Measurements from ENCODE around the gene NSMCE3. TPM values are rescaled to one million over a fixed set of nuclear protein-coding genes. Genes with fewer than 3 reads are reported as not detected.

NSMCE3 gene
- total RNA-seq, 1 donor from 2014 or later, result 10.4 TPM

DNA sequence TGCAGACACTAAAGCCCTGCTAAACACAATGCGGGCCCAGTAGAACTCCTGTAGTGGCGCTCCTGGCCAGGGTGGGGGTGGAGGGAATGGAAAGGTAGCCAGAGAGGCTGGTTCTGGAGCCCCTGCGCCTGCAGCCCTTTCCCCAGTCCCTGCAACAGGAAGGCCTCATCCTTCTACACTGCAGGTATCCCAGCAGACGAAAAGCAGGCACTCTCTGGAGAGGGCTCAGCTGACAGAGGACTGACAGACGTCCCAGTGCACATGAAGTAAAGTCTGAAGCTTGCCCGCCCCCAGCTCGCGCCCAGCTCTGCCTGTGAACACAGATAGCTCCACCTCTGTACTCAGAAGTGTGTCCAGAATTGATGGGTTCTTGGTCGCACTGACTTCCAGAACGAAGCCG, 46.0 kb downstream of the NSMCE3 start:
- intact Hi-C loops (cut with micrococcal nuclease), result no loop called here
- TF ChIP-seq, protein P1, sequence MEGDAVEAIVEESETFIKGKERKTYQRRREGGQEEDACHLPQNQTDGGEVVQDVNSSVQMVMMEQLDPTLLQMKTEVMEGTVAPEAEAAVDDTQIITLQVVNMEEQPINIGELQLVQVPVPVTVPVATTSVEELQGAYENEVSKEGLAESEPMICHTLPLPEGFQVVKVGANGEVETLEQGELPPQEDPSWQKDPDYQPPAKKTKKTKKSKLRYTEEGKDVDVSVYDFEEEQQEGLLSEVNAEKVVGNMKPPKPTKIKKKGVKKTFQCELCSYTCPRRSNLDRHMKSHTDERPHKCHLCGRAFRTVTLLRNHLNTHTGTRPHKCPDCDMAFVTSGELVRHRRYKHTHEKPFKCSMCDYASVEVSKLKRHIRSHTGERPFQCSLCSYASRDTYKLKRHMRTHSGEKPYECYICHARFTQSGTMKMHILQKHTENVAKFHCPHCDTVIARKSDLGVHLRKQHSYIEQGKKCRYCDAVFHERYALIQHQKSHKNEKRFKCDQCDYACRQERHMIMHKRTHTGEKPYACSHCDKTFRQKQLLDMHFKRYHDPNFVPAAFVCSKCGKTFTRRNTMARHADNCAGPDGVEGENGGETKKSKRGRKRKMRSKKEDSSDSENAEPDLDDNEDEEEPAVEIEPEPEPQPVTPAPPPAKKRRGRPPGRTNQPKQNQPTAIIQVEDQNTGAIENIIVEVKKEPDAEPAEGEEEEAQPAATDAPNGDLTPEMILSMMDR (IDR thresholded peaks at IDR 0.05), result no peak
- ChIA-PET POLR2A (no interaction called here), CTCF (no interaction called here)
- Mint-ChIP-seq H3K27me3 (peaks cover 20% of the 10 kb centered on the region), H3K27ac (no peak overlapping the region), H3K4me3 (no peak overlapping the region), H3K36me3 (ENCODE audit: low read depth) (no peaks in the 10 kb centered on the region), H3K9me3 (no peaks in the 10 kb centered on the region), H3K4me1 (no peaks in the 10 kb centered on the region)
- ATAC-seq (ENCODE audit: low read depth) (no peak), DNase-seq (no peak)

DNA sequence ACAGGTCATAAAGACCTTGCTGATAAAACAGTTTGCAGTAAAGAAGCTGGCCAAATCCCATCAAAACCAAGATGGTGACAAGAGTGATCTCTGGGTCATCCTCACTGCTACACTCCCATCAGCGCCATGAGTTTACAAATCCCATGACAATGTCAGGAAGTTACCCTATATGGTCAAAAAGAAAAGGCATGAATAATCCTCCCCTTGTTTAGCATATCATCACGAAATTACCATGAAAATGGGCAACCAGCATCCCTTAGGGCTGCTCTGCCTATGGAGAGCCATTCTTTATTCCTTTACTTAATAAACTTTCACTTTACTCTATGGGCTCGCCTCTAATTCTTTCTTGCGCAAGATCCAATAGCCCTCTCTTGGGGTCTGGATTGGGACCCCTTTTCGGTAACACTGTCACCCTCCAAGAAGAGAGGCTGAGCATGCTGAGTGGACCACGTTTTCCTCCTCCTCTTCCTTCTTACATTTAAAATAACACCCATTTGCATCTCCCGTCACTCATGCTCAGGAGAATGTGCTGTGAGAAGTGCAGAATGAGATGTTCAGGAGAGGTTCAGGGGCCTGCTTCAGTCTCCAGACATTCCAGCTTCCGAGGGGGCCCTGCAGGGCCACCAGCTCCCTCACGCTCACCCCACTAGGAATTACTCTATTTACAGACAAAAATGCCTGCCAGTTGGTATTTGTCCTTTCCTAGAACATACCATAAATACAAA, 47.3 kb downstream of the NSMCE3 start:
- DNase-seq, result no peak
- POLR2A ChIA-PET, result no interaction called here
- intact Hi-C loops (cut with micrococcal nuclease), result no loop called here
- H3K27me3 Mint-ChIP-seq, result peaks cover 23% of the 10 kb centered on the region
- no peak overlapping the region for H3K27ac Mint-ChIP-seq
- ATAC-seq (ENCODE audit: low read depth), result no peak
- CTCF ChIA-PET, result no interaction called here
- TF ChIP-seq, protein P1 (IDR thresholded peaks at IDR 0.05), result no peak
- H3K4me3 Mint-ChIP-seq, result no peak overlapping the region
- no peaks in the 10 kb centered on the region for H3K9me3 Mint-ChIP-seq
- no peaks in the 10 kb centered on the region for H3K4me1 Mint-ChIP-seq
- H3K36me3 Mint-ChIP-seq (ENCODE audit: low read depth), result no peaks in the 10 kb centered on the region

DNA sequence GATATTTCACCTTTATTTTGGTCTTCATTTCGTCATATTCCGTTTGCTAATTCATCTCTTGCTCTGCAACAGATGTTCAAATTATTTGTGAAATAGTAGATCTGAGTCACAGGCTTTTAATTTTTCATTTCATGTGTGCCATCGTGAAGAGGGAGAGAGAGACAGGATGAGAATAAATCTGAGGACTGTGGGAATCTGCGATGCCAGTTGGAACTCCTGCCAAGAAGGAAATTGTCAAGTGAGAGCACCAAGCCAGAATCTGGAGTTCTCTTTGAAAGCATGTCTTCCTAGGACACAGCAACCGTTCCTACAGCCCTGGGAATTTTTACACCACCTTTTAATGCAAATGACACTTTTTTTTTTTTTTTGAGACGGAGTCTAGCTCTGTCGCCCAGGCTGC, 48.8 kb downstream of the NSMCE3 start:
- H3K36me3 Mint-ChIP-seq (ENCODE audit: low read depth), result no peaks in the 10 kb centered on the region
- no peak overlapping the region for H3K27ac Mint-ChIP-seq
- CTCF ChIA-PET, result no interaction called here
- ATAC-seq (ENCODE audit: low read depth) (no peak), DNase-seq (no peak)
- no peak overlapping the region for H3K4me3 Mint-ChIP-seq
- TF ChIP-seq, protein P1 (IDR thresholded peaks at IDR 0.05), result no peak
- peaks cover 9% of the 10 kb centered on the region for H3K27me3 Mint-ChIP-seq
- intact Hi-C loops (cut with micrococcal nuclease), result no loop called here
- H3K4me1 Mint-ChIP-seq, result no peaks in the 10 kb centered on the region
- H3K9me3 Mint-ChIP-seq, result no peaks in the 10 kb centered on the region
- POLR2A ChIA-PET, result no interaction called here

DNA sequence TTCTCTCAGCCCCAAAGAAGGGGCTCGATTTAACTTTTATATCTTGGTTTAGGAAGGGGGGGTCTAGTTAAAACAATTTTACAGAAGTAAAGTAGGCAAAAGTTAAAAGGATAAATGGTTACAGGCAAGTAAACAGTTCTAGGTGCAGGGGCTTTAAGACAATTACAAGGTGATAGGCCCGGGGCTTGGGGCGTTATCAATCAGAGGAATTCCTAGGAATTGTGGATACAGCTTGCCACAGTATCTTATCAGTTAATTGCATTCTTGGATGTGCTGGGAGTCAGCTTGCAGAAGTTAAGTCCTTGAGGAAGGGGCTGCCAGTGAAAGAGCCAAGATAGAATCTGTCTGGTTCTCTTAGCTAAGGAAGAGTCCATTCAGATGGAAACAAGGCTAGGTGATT, 52.7 kb downstream of the NSMCE3 start:
- Mint-ChIP-seq H3K4me1 (no peaks in the 10 kb centered on the region), H3K4me3 (no peak overlapping the region), H3K36me3 (ENCODE audit: low read depth) (no peaks in the 10 kb centered on the region), H3K27me3 (peaks cover 7% of the 10 kb centered on the region), H3K27ac (no peak overlapping the region), H3K9me3 (no peaks in the 10 kb centered on the region)
- ChIA-PET CTCF (no interaction called here), POLR2A (no interaction called here)
- TF ChIP-seq, protein P1 (IDR thresholded peaks at IDR 0.05), result no peak
- ATAC-seq (ENCODE audit: low read depth) (no peak), DNase-seq (no peak)
- intact Hi-C loops (cut with micrococcal nuclease), result loop anchor here (10.0 kb wide), 1 partner anchor 48 kb away; the partner anchor contains the start of gene NSMCE3

All from activated B cell treated with CpG ODN at 0.5 μM for 24 hours (primary cell).